Activated CD4-positive, alpha-beta T cell treated with anti-CD3 and anti-CD28 coated beads, Interleukin-10, Interleukin-2, amounts not matched to agents 100 ng/mL and 50 ng/mL, durations not matched to agents 16 hours and 8 hours (primary cell): ENCODE results near the gene DDX56.
"Not testable (repeated sequence)": the region's sequence is repeated elsewhere in the genome, so short reads cannot be mapped to it uniquely, and the experiment has no call there.

ENCODE experiments used
- DNase-seq: peaks from one replicate; pipeline ENCODE4 v3.0.0-alpha.2; 2020

The DDX56 gene

DNA sequence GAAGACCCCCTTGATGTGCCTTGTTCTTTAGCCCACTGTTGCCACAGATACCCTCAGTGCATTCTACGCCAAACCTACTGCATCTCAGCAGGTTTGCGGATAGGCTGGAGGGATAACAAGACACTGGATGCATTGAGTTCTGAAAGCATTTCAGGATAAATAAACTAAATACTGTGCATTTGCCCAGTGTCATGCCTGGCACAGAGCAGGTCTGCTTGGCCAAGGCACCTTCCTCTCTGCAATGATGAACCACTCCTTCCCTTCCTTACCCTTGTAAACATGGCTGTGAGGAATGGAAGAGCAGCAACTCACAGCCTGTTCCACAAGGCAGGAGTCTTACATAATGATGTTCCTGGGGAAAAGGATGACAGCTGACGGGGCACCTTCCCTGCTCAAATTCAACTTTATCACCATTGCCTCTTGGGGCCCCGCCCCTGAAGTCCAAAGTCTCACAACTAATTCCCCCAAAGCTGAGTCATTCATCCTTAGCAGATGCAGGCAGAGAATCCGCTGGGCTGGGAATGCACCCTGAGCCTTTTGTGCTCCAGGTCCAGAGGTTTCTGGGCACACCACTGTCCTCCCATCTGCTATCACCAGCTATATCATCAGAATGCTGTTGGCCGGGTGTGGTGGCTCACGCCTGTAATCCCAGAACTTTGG lies 11.6 kb downstream of the DDX56 start:
- DNase-seq: no peak

DNA sequence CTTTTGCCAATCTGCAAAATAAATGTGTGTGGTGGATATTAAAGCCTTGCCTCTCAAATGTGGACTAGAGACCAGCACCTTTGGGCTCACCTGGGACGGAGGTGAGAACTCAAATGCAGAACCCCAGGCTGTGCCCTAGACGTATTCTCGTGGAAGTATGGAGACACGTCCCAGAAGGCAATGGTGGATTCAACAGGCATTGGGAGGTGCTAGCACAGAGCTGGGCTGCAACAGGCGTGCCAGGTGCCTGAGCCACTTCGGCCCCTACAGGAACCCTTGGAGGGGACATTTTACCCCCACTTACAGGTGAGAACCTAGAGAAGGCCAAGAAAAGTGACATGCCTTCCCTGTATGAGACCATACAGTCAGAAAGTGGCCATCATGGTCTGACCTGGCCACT lies 12.2 kb downstream of the DDX56 start:
- DNase-seq: no peak

GRCh38 chr7:44559485-44559884 lies 14.2 kb downstream of the DDX56 start:
- DNase-seq: no peak

- no peak for DNase-seq
These were observed 16.2 kb downstream of the DDX56 start for GRCh38 chr7:44557485-44557884.

- DNase-seq: no peak
These were observed 18.4 kb downstream of the DDX56 start for GRCh38 chr7:44555350-44555749.

GRCh38 chr7:44552473-44553005 lies 21.2 kb downstream of the DDX56 start:
- DNase-seq: not testable (repeated sequence)

DNA sequence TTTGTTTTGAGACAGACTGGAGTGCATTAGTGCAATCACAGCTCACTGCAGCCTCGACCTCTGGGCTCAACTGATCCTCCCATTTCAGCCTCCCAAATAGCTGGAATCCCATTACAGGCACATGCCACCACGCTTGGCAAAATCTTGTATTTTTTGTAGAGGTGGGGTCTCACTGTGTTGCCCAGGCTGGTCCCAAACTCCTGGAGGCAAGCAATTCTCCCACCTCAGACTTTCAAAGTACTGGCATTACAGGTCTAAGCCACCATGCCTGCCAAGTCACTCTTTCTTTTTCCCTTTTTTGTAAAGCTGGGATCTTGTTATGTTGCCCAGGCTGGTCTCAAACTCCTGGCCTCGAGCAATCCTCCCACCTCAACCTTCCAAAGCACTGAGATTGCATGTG lies 24.3 kb downstream of the DDX56 start:
- DNase-seq: no peak

DNA sequence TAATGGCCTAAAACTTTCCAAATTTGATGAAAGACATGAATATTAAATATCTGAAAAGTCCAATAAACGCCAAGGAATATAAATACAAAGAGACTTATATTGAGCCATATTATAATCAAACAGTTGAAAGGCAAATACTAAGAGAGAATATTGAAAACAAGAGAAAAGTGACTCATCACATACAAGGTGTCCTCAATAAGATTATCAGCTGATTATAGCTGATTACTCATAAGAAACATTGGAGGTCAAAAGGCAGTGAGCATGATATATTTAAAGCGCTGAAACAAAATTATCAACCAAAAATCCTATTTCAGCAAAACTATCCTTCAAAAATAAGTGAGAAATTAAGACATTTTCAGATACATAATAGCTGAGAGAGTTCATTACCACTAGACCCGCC lies 24.8 kb downstream of the DDX56 start:
- DNase-seq: no peak

GRCh38 chr7:44547536-44548231 lies 26.0 kb downstream of the DDX56 start:
- DNase-seq: no peak

- no peak for DNase-seq
These were observed 31.7 kb downstream of the DDX56 start for GRCh38 chr7:44541876-44542610.

GRCh38 chr7:44541028-44541869 lies 32.5 kb downstream of the DDX56 start, which contains the start of gene NPC1L1:
TSS of gene NPC1L1 (minus strand) at chr7:44541330. CDS start at chr7:44541259, 71 bp downstream.
- DNase-seq: no peak

GRCh38 chr7:44540592-44541027 lies 33.1 kb downstream of the DDX56 start:
- DNase-seq: no peak

DNA sequence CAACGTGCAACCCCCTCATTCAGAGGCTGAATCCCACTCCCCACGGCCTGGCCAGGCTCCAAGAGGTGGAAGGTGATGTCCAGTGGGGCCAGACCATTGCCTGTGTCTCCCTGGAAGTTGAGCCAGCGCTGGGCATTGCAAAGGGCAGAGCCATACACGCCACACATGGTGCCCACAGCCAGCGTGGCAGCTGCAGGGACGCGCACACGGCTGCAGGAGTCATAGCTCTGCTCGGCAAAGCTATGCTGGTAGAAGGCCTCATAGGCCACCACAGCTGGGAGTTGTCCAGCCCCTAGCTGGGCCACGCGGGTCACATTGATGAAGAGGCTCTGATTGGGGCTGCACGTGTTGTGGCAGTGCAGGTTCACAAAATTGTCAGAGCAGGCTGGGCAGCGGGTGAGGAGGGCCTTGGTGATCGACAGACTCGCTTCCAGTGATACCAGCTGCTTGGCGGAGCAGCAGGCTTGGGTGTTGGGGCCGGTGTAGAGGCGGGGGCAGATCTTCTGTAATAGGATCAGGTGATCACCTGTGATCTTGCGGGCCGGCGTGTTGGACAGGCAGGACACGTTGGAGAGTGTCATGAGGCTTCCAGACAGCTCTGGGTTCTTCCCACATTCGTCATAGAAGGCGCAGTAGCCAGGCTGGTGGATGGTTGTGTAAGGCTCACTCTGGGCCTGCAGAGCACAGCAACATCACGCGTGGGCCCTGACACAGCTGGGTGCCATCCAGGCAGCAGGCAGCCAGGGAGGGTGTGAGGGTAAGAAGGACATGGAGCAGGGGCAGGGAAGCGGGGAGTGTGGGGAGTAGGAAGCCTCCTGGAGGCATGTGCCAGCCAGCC lies 33.8 kb downstream of the DDX56 start:
- no peak for DNase-seq

GRCh38 chr7:44538798-44539668 lies 34.7 kb downstream of the DDX56 start:
- DNase-seq: no peak

GRCh38 chr7:44538093-44538797 lies 35.5 kb downstream of the DDX56 start:
- no peak for DNase-seq

- no peak for DNase-seq
These were observed 36.3 kb downstream of the DDX56 start for GRCh38 chr7:44537442-44537841.

DNA sequence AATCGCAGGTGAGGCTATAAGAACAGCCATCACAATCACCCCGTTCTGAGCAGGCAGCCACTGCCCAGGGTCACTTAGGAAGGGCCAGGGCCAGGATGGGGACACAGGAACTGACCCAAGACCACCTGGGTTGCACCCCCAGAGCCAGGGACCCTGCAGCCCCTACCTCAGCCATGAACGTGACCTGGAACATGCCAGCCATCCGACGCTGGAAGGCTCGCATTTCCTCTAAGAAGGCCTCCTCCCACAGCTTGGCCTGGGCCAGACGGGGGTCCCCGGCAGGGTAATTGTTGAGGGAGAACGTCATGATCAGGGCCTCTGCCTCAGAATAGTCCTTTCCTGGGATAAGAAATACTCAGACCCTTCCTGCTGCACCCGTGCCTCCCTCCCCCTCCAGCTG lies 37.6 kb downstream of the DDX56 start:
- DNase-seq: no peak

DNA sequence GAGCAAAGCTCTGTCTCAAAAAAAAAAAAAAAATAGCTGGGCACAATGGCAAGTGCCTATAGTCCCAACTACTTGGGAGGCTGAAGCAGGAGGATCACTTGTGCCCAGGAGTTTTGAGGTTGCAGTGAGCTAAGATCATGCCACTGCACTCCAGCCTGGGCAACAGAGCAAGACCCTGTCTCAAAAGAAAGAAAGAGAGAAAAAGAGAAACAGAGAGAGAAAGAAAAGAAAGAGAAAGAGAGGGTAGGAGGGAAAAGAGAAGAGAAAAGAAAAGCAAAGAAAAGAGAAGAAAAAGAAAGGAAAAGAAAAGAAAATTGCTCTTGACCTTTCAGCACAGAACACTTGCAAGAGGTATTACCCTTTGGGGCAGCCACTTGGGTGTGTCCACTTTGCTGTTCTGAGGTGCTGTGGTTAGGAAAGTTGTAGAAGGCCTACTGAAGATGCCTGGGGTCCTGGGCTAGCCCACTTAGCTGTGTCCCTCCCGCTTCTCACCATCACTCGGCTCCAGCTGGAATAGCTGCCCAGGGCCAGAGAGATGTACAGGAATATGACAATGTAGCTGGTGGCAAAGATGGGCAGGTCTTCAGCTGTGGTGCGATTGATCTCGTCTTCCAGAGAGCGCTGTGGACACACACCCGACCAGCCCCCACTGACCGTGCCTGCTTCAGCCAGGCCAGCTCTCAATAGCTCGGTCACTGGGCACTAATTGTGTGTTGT lies 38.2 kb downstream of the DDX56 start:
- DNase-seq: no peak

DNA sequence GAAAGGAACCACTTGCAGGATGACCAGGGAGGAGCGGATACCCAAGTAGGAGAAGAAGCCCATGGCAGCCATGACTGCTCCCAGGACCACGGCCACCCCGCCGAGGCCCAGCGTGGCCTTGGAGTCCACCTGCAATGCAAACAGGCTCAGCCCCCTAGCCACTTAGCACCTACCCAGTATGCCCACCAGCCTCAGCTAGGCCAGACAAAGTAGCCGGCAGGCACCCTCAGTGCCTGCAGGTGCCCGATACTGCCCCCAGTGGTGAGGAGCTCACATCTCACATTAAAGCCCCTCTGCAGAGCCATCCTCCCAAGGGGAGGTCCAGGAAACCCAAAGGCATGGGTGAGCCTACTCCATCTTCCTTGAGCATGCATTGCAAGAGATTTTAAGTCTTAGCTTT lies 39.2 kb downstream of the DDX56 start:
- peak; percentile 70 for DNase-seq
